Suprapubic skin (tissue), 4 donors: ENCODE results near the gene PRR5.

Source experiments
- EP300 ChIP-seq: sonication (generic); formaldehyde crosslinking; IDR thresholded peaks from one replicate; pipeline ENCODE4 v1.6.1; 2017; ENCODE audit warnings: antibody characterized with exemption
- POLR2A ChIP-seq, 2 donors: fragments of 450-650 bp; IDR thresholded peaks; one replicate each; pipeline ENCODE4 v1.6.1; 2017; ENCODE audit warnings: antibody characterized with exemption in 2 of 2, mild to moderate bottlenecking in 2 of 2, moderate library complexity in 2 of 2
- POLR2AphosphoS5 ChIP-seq, 3 donors: sonication (generic); formaldehyde crosslinking; IDR thresholded peaks; one replicate each; pipeline ENCODE4 v1.6.1; 2017; ENCODE audit warnings: antibody characterized with exemption in 3 of 3
- TF ChIP-seq, protein P1 (sequence below), 2 donors: fragments of 200-600 bp in 1 of 2; fragments of 450-650 bp in 1 of 2; sonication (generic) in 1 of 2; IDR thresholded peaks; one replicate each; pipeline ENCODE4 v1.5.1; 2016 to 2019; ENCODE audit warnings: antibody characterized with exemption in 2 of 2, mild to moderate bottlenecking in 1 of 2, moderate library complexity in 1 of 2

DNA sequence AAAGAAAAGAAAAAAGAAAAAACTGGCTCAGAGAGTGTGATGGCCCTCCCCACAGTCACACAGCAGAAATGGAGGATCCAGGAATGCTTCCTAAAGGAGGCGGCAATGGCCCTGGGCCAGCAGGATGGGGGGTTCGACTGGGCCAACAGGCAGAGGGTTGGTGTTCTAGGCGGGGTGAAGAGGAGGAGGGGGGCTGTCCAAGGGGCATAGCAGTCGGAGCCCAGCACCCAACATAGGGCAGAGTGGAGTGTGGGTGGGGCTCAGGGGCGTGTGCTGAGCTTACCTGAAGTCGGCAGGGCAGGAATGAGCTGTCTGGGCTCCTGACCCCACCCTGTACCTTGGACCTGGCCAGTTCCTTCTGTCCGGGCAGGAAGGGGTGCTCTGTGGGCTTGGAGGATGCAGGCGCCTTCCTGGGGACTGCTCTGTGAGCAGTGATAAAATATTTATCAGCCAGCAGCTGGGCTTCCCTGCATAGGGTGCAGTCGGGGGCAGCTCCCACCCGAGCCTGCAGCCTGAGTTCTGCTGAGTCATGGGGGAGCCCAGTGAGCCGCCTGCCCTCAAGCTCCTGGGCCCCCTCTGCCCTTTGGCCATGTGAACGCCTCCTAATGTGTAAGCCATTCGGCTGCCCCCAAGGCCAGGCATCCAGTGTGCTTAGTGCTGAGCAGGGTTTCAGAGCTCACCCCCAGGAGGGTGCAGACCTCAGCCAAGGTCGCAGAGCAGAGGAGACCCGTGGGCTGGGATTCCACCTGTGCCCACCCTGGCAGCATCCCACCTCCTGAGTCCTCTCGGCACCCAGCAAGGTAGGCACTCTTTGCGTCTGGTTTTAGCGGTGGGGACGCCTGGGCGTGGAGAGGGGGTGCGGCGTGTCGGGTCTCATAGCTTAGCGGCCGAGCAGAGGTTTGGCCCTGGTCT lies 25.3 kb upstream of the PRR5 start:
- TF ChIP-seq, protein P1, sequence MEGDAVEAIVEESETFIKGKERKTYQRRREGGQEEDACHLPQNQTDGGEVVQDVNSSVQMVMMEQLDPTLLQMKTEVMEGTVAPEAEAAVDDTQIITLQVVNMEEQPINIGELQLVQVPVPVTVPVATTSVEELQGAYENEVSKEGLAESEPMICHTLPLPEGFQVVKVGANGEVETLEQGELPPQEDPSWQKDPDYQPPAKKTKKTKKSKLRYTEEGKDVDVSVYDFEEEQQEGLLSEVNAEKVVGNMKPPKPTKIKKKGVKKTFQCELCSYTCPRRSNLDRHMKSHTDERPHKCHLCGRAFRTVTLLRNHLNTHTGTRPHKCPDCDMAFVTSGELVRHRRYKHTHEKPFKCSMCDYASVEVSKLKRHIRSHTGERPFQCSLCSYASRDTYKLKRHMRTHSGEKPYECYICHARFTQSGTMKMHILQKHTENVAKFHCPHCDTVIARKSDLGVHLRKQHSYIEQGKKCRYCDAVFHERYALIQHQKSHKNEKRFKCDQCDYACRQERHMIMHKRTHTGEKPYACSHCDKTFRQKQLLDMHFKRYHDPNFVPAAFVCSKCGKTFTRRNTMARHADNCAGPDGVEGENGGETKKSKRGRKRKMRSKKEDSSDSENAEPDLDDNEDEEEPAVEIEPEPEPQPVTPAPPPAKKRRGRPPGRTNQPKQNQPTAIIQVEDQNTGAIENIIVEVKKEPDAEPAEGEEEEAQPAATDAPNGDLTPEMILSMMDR (IDR thresholded peaks at IDR 0.05): no peak
- no peak for TF ChIP-seq POLR2A (IDR thresholded peaks at IDR 0.05)
- TF ChIP-seq EP300: no peak
- no peak for TF ChIP-seq POLR2AphosphoS5 (IDR thresholded peaks at IDR 0.05)
